Measurements from ENCODE around the gene MRPL32.
A peak's percentile ranks its signal among the peaks of the same experiment; 100 is the strongest.

MRPL32 gene

DNA sequence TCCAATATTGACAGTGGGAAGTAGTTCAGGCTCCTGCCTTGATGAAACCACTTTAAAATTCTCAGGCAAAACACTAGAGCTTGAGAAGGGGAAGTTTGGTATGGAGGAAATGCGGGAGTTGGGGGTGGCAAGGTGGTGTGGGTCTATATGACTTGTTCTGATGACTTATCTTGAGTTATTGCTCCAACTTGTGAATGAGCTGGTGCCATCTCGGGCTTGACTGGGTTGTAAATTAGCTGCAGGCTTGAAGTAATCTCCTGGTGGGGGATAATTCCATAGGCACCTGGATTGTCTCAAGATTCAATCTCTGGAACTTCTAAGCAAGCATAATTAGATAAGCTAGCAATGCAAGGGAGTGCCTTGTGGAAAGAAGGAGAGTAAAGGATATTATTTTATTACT lies 29.0 kb downstream of the MRPL32 start:
- Histone ChIP-seq H3K9ac (ENCODE audit: low read length) (no peak overlapping the region), H4K5ac (ENCODE audit: low read length) (no peak overlapping the region), H3K23ac (ENCODE audit: low read length) (no peak overlapping the region), H3K56ac (ENCODE audit: low read length) (peak overlapping the region; percentile 8), H3K36me3 (ENCODE audit: control insufficient read depth, insufficient read depth, low read length) (no peaks in the 10 kb centered on the region), H3K4ac (ENCODE audit: low read depth, low read length) (no peak overlapping the region), H3K18ac (ENCODE audit: low read length) (peak overlapping the region; percentile 77), H3K79me2 (ENCODE audit: control insufficient read depth, insufficient read depth, low read length) (no peaks in the 10 kb centered on the region), H2BK5ac (ENCODE audit: low read length) (no peak overlapping the region), H3K4me3 (ENCODE audit: low read length) (no peak overlapping the region), H2AK5ac (ENCODE audit: low read length) (no peak overlapping the region), H3K4me2 (ENCODE audit: low read length) (no peak overlapping the region), H2BK15ac (replicated peaks; ENCODE audit: low read depth) (no peak overlapping the region), H3K27me3 (ENCODE audit: insufficient read depth, low read length, poor library complexity) (no peaks in the 10 kb centered on the region), H3K79me1 (ENCODE audit: low read length) (no peaks in the 10 kb centered on the region), H3K4me1 (ENCODE audit: control insufficient read depth, low read depth, low read length) (peaks cover 8% of the 10 kb centered on the region), H4K8ac (ENCODE audit: low read depth, low read length) (peak overlapping the region; percentile 65), H2BK120ac (ENCODE audit: low read depth, low read length) (peak overlapping the region; percentile 47), H3K27ac (ENCODE audit: low read depth, low read length) (no peak overlapping the region)
- DNase-seq, result peak; percentile 27
- no CpG with 5 or more reads among the region's 2 CpGs for WGBS (ENCODE audit: extremely low coverage, insufficient coverage, low lambda C conversion rate)

DNA sequence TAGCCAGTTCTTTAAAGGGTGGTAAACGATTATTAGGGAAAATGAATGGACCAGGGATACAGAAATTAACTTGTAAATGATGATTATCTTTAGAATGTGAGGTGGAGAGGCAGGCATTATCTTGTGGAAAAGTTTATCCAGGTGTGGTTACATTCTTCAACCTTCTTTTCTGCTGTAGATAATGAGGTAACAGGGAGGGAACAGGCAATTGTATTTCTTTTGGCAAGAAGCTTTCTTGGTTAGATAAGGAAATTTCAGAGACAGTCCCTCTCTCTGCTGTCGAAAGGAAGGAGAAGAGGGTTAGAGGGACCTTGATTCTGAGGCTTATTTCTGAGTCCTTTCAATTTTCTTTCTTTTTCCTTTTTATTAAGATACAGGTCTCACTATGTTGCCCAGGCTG lies 32.1 kb downstream of the MRPL32 start:
- no peak overlapping the region for H2AK5ac ChIP-seq (ENCODE audit: low read length)
- WGBS (ENCODE audit: extremely low coverage, insufficient coverage, low lambda C conversion rate), result no CpG with 5 or more reads among the region's 2 CpGs
- peak overlapping the region; percentile 99 for H2BK15ac ChIP-seq (replicated peaks; ENCODE audit: low read depth)
- H4K8ac ChIP-seq (ENCODE audit: low read depth, low read length), result no peak overlapping the region
- peak overlapping the region; percentile 99 for H3K18ac ChIP-seq (ENCODE audit: low read length)
- H3K4me3 ChIP-seq (ENCODE audit: low read length), result no peak overlapping the region
- no peaks in the 10 kb centered on the region for H3K36me3 ChIP-seq (ENCODE audit: control insufficient read depth, insufficient read depth, low read length)
- peak overlapping the region; percentile 98 for H3K4ac ChIP-seq (ENCODE audit: low read depth, low read length)
- H4K5ac ChIP-seq (ENCODE audit: low read length), result peak overlapping the region; percentile 50
- peak overlapping the region; percentile 48 for H3K23ac ChIP-seq (ENCODE audit: low read length)
- H2BK5ac ChIP-seq (ENCODE audit: low read length), result peak overlapping the region; percentile 99
- H3K79me1 ChIP-seq (ENCODE audit: low read length), result no peaks in the 10 kb centered on the region
- H3K56ac ChIP-seq (ENCODE audit: low read length), result peak overlapping the region; percentile 81
- peak overlapping the region; percentile 91 for H3K27ac ChIP-seq (ENCODE audit: low read depth, low read length)
- H3K4me1 ChIP-seq (ENCODE audit: control insufficient read depth, low read depth, low read length), result peaks cover 8% of the 10 kb centered on the region
- H3K27me3 ChIP-seq (ENCODE audit: insufficient read depth, low read length, poor library complexity), result no peaks in the 10 kb centered on the region
- peak overlapping the region; percentile 61 for H3K9ac ChIP-seq (ENCODE audit: low read length)
- peak overlapping the region; percentile 96 for H2BK120ac ChIP-seq (ENCODE audit: low read depth, low read length)
- no peak overlapping the region for H3K4me2 ChIP-seq (ENCODE audit: low read length)
- H3K79me2 ChIP-seq (ENCODE audit: control insufficient read depth, insufficient read depth, low read length), result no peaks in the 10 kb centered on the region
- DNase-seq, result peak; percentile 76

DNA sequence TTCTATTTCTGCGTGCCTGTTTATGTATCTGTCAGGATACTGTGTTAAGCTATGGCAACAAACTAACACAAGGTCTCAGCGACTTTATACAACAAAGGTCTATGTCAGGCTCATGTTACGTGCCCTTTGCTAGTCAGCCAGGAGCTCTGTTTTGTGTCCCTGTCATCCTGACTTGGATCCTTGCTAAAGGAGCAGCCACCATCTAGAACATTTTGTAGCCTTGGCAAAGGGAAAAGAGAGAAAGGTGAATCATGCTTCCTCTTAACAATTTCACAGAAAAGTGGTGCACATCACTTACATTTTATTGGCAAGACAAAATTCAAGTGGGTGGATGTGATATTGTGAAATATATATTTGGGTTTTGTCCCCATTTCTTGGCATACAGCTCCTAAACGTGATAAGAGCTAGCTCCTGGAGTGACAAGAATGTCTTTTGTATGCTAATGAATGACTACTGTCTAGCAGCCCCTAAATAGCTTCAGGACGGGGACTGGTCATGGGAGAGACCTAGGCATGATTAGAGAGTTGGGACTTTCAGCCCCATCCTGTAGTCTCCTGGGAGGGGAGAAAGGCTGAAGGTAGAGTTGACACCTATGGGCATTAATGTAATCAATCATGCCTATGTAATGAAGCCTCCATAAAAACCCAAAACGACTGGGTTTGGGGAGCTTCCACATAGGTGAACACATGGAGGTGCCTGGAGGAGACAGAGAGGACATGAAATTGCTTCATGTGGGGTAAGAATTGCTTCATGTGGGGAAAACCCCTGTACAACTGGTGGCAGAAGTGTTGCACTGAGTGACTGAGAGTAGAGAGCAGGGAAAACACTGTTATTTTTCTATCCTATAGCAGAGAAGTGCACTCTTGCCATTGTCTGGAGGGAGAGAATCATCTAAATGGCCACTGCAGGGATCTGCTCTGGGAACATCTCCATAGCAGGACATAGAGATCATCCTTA lies 33.0 kb downstream of the MRPL32 start:
- no peaks in the 10 kb centered on the region for H3K27me3 ChIP-seq (ENCODE audit: insufficient read depth, low read length, poor library complexity)
- no peak overlapping the region for H4K8ac ChIP-seq (ENCODE audit: low read depth, low read length)
- H3K4me1 ChIP-seq (ENCODE audit: control insufficient read depth, low read depth, low read length), result peaks cover 8% of the 10 kb centered on the region
- H4K5ac ChIP-seq (ENCODE audit: low read length), result peak overlapping the region; percentile 50
- peak overlapping the region; percentile 91 for H3K27ac ChIP-seq (ENCODE audit: low read depth, low read length)
- peak overlapping the region; percentile 83 for H3K56ac ChIP-seq (ENCODE audit: low read length)
- WGBS (ENCODE audit: extremely low coverage, insufficient coverage, low lambda C conversion rate), result no CpG with 5 or more reads among the region's 6 CpGs
- peak overlapping the region; percentile 99 for H3K18ac ChIP-seq (ENCODE audit: low read length)
- H3K4me2 ChIP-seq (ENCODE audit: low read length), result no peak overlapping the region
- peak overlapping the region; percentile 98 for H3K4ac ChIP-seq (ENCODE audit: low read depth, low read length)
- H3K79me1 ChIP-seq (ENCODE audit: low read length), result no peaks in the 10 kb centered on the region
- peak overlapping the region; percentile 99 for H2BK5ac ChIP-seq (ENCODE audit: low read length)
- H3K79me2 ChIP-seq (ENCODE audit: control insufficient read depth, insufficient read depth, low read length), result no peaks in the 10 kb centered on the region
- H2BK15ac ChIP-seq (replicated peaks; ENCODE audit: low read depth), result peak overlapping the region; percentile 99
- H2AK5ac ChIP-seq (ENCODE audit: low read length), result peak overlapping the region; percentile 80
- H3K36me3 ChIP-seq (ENCODE audit: control insufficient read depth, insufficient read depth, low read length), result no peaks in the 10 kb centered on the region
- peak; percentile 96 for DNase-seq
- peak overlapping the region; percentile 48 for H3K23ac ChIP-seq (ENCODE audit: low read length)
- H3K9ac ChIP-seq (ENCODE audit: low read length), result peak overlapping the region; percentile 61
- H2BK120ac ChIP-seq (ENCODE audit: low read depth, low read length), result peak overlapping the region; percentile 98
- H3K4me3 ChIP-seq (ENCODE audit: low read length), result no peak overlapping the region

DNA sequence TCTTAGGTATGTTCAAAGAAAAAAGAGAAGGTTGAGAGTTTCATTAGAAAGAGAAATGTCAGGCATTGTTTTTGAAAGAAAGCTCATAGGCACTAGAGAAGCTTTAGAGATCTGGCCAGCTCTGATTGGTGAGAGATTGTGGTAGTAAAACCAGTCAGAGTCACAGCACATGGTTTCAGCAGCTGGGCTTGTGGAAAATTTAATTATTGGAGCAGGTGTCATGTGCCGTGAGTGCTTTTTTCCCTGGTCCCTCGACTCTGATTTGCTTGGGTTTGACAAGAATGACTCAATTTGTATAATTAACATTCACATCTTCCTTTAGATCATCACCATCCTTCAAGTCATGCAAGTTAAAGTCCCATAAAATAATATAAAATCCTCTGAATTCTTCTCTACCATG lies 35.2 kb downstream of the MRPL32 start:
- Histone ChIP-seq H3K4me2 (ENCODE audit: low read length) (no peak overlapping the region), H3K4me1 (ENCODE audit: control insufficient read depth, low read depth, low read length) (peaks cover 8% of the 10 kb centered on the region), H3K56ac (ENCODE audit: low read length) (no peak overlapping the region), H3K4me3 (ENCODE audit: low read length) (no peak overlapping the region), H2BK120ac (ENCODE audit: low read depth, low read length) (no peak overlapping the region), H3K79me1 (ENCODE audit: low read length) (no peaks in the 10 kb centered on the region), H4K5ac (ENCODE audit: low read length) (no peak overlapping the region), H2AK5ac (ENCODE audit: low read length) (no peak overlapping the region), H3K9ac (ENCODE audit: low read length) (no peak overlapping the region), H2BK15ac (replicated peaks; ENCODE audit: low read depth) (no peak overlapping the region), H2BK5ac (ENCODE audit: low read length) (no peak overlapping the region), H3K4ac (ENCODE audit: low read depth, low read length) (no peak overlapping the region), H3K18ac (ENCODE audit: low read length) (no peak overlapping the region), H3K27me3 (ENCODE audit: insufficient read depth, low read length, poor library complexity) (no peaks in the 10 kb centered on the region), H4K8ac (ENCODE audit: low read depth, low read length) (no peak overlapping the region), H3K27ac (ENCODE audit: low read depth, low read length) (no peak overlapping the region), H3K36me3 (ENCODE audit: control insufficient read depth, insufficient read depth, low read length) (no peaks in the 10 kb centered on the region), H3K23ac (ENCODE audit: low read length) (no peak overlapping the region), H3K79me2 (ENCODE audit: control insufficient read depth, insufficient read depth, low read length) (no peaks in the 10 kb centered on the region)
- no peak for DNase-seq
- WGBS (ENCODE audit: extremely low coverage, insufficient coverage, low lambda C conversion rate), result no CpG with 5 or more reads among the region's 2 CpGs

DNA sequence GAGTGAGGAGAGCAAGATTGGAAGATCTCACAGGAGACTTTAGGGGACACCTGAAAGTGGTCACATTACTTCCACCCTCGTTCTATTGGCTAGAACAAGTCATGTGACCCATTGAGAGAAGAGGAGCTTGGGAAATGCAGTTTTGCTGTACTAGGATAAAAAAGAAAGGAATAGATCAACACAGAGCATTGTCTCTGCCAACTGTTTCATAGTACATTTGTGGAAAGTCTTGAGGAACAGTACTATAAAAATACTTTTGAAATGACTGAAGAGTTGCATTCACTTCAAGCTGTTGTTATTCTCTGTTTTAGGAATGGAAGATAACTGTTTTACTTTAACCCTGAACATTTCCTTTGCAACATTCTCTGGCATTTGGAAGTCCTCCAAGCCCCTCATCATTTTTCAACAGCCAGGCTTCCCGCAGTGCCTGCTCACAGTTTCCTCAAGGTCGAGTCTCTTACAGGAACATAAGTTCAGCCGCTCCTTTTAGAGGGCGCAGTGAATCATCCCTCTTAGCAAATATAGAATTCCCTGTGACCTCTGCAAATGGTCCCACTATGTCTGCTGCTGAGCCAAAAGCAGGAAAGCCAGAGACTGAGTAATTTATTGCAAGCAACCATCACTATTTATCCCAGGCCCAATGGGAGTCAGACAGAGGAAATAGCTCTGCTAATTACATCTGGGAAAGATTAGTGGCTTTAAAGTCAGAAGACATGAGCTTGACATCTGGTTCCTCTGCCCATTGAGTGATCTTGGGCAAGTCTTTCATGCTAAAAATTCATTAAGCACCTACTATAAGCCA lies 40.7 kb downstream of the MRPL32 start:
- Histone ChIP-seq H2BK15ac (replicated peaks; ENCODE audit: low read depth) (no peak overlapping the region), H2BK5ac (ENCODE audit: low read length) (no peak overlapping the region), H3K4me1 (ENCODE audit: control insufficient read depth, low read depth, low read length) (no peaks in the 10 kb centered on the region), H2BK120ac (ENCODE audit: low read depth, low read length) (no peak overlapping the region), H3K56ac (ENCODE audit: low read length) (no peak overlapping the region), H4K8ac (ENCODE audit: low read depth, low read length) (no peak overlapping the region), H3K79me2 (ENCODE audit: control insufficient read depth, insufficient read depth, low read length) (no peaks in the 10 kb centered on the region), H3K4ac (ENCODE audit: low read depth, low read length) (peak overlapping the region; percentile 7), H3K36me3 (ENCODE audit: control insufficient read depth, insufficient read depth, low read length) (no peaks in the 10 kb centered on the region), H3K23ac (ENCODE audit: low read length) (no peak overlapping the region), H3K27ac (ENCODE audit: low read depth, low read length) (no peak overlapping the region), H3K4me3 (ENCODE audit: low read length) (no peak overlapping the region), H3K79me1 (ENCODE audit: low read length) (no peaks in the 10 kb centered on the region), H3K4me2 (ENCODE audit: low read length) (no peak overlapping the region), H3K9ac (ENCODE audit: low read length) (no peak overlapping the region), H3K18ac (ENCODE audit: low read length) (no peak overlapping the region), H4K5ac (ENCODE audit: low read length) (no peak overlapping the region), H2AK5ac (ENCODE audit: low read length) (no peak overlapping the region), H3K27me3 (ENCODE audit: insufficient read depth, low read length, poor library complexity) (no peaks in the 10 kb centered on the region)
- peak; percentile 26 for DNase-seq
- WGBS (ENCODE audit: extremely low coverage, insufficient coverage, low lambda C conversion rate), result no CpG with 5 or more reads among the region's 5 CpGs

All from mesendoderm (in vitro differentiated cells).